SU-DHL-6 (cell line): Measurements from ENCODE around the gene CDK5R1.

Source experiments
- H2AFZ ChIP-seq: fragments of 200-600 bp; sonication (generic); 2 replicates; pipeline ENCODE4 v1.6.1; 2014; ENCODE audit warnings: low read depth, mild to moderate bottlenecking, moderate library complexity, mixed read lengths, antibody characterized with exemption, low read length; ENCODE audit not compliant: severe bottlenecking
- H3F3A ChIP-seq: fragments of 200-600 bp; shearing (Covaris generic); 2 replicates; pipeline ENCODE4 v1.6.0; 2016; ENCODE audit warnings: antibody characterized with exemption, mild to moderate bottlenecking; ENCODE audit not compliant: insufficient read depth
- H3K27ac ChIP-seq: fragments of 200-600 bp; sonication (generic); 2 replicates; pipeline ENCODE4 v1.5.1; 2016; ENCODE audit warnings: low read depth, mild to moderate bottlenecking, low read length, moderate library complexity, mixed read lengths
- H3K27me3 ChIP-seq: fragments of 200-600 bp; sonication (generic), shearing (Covaris generic); 2 replicates; pipeline ENCODE4 v1.6.0; 2014; ENCODE audit warnings: mild to moderate bottlenecking, low read length
- H3K36me3 ChIP-seq: fragments of 200-600 bp; sonication (generic); 2 replicates; pipeline ENCODE4 v1.6.1; 2014; ENCODE audit warnings: mild to moderate bottlenecking, low read length, mixed read lengths
- H3K4me2 ChIP-seq: fragments of 300-600, 200-600 bp; shearing (Covaris generic), sonication (generic); 2 replicates; pipeline ENCODE4 v1.6.0; 2014; ENCODE audit warnings: low read length, low read depth, mild to moderate bottlenecking; ENCODE audit not compliant: poor library complexity, severe bottlenecking
- H3K4me3 ChIP-seq: fragments of 200-600 bp; sonication (generic); 2 replicates; pipeline ENCODE4 v1.5.1; 2014; ENCODE audit warnings: antibody characterized with exemption, low read length, mild to moderate bottlenecking, mixed read lengths; ENCODE audit not compliant: insufficient read depth, poor library complexity, severe bottlenecking
- H3K79me2 ChIP-seq: fragments of 200-600 bp; sonication (generic); 2 replicates; pipeline ENCODE4 v1.6.1; 2014; ENCODE audit warnings: mild to moderate bottlenecking, low read length, moderate library complexity; ENCODE audit not compliant: insufficient read depth
- H3K9ac ChIP-seq: fragments of 200-600 bp; sonication (generic); 2 replicates; pipeline ENCODE4 v1.7.0; 2014; ENCODE audit warnings: mild to moderate bottlenecking, low read length
- H3K9me2 ChIP-seq: fragments of 200-600 bp; sonication (generic); replicated peaks from 2 replicates; pipeline ENCODE4 v1.6.1; 2014; ENCODE audit warnings: low read length; ENCODE audit not compliant: insufficient read depth
- H3K9me3 ChIP-seq: fragments of 200-600 bp; sonication (generic); 2 replicates; pipeline ENCODE4 v1.6.1; 2014; ENCODE audit warnings: low read length, mixed read lengths; ENCODE audit not compliant: insufficient read depth
- H4K20me1 ChIP-seq: fragments of 200-600 bp; sonication (generic); 2 replicates; pipeline ENCODE4 v1.6.1; 2014; ENCODE audit warnings: low read depth, mild to moderate bottlenecking, antibody characterized with exemption, low read length, moderate library complexity, mixed read lengths
- EZH2phosphoT487 ChIP-seq: fragments of 200-600 bp; sonication (generic), shearing (Covaris generic); conservative IDR thresholded peaks from 2 replicates; pipeline ENCODE4 v1.6.1; 2018; ENCODE audit warnings: mild to moderate bottlenecking, antibody characterized with exemption, low read length, moderate library complexity, mixed read lengths
- TF ChIP-seq, protein P1 (sequence below): fragments of 200-600 bp; sonication (generic); IDR thresholded peaks from one replicate; pipeline ENCODE4 v1.5.1; 2017; ENCODE audit warnings: antibody characterized with exemption, mild to moderate bottlenecking, low read length, moderate library complexity; ENCODE audit not compliant: insufficient read depth, poor library complexity, severe bottlenecking

The CDK5R1 gene

DNA sequence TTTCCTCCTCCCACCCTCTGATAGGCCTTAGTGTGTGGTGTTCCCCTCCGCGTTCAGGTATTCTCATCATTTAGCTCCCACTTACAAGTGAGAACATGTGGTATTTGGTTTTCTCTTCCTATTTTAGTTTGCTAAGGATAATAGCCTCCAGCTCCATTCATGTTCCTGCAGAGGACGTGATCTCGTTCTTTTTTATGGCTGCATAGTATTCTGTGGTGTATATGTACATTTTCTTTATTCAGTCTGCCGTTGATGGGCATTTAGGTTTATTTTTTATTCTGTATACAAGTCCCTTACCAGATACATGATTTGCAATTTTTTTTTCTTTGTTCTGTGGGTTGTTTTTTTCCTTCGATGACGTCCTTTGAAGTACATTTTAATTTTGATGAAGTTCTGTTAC lies 18.8 kb upstream of the CDK5R1 start:
- TF ChIP-seq EZH2phosphoT487, result no peak
- TF ChIP-seq, protein P1, sequence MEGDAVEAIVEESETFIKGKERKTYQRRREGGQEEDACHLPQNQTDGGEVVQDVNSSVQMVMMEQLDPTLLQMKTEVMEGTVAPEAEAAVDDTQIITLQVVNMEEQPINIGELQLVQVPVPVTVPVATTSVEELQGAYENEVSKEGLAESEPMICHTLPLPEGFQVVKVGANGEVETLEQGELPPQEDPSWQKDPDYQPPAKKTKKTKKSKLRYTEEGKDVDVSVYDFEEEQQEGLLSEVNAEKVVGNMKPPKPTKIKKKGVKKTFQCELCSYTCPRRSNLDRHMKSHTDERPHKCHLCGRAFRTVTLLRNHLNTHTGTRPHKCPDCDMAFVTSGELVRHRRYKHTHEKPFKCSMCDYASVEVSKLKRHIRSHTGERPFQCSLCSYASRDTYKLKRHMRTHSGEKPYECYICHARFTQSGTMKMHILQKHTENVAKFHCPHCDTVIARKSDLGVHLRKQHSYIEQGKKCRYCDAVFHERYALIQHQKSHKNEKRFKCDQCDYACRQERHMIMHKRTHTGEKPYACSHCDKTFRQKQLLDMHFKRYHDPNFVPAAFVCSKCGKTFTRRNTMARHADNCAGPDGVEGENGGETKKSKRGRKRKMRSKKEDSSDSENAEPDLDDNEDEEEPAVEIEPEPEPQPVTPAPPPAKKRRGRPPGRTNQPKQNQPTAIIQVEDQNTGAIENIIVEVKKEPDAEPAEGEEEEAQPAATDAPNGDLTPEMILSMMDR, result no peak
- H3K9me3 ChIP-seq, result no peaks in the 10 kb centered on the region
- H3K9me2 ChIP-seq, result no peaks in the 10 kb centered on the region
- H2AFZ ChIP-seq, result no peak overlapping the region
- peaks cover 46% of the 10 kb centered on the region for H3K36me3 ChIP-seq
- no peaks in the 10 kb centered on the region for H3F3A ChIP-seq
- no peak overlapping the region for H3K4me2 ChIP-seq
- no peak overlapping the region for H3K9ac ChIP-seq
- no peaks in the 10 kb centered on the region; the same call in 1 of the 2 replicates for H3K79me2 ChIP-seq
- no peak overlapping the region for H3K27ac ChIP-seq
- H3K4me3 ChIP-seq, result no peak overlapping the region
- H3K27me3 ChIP-seq, result no peaks in the 10 kb centered on the region
- no peaks in the 10 kb centered on the region for H4K20me1 ChIP-seq

DNA sequence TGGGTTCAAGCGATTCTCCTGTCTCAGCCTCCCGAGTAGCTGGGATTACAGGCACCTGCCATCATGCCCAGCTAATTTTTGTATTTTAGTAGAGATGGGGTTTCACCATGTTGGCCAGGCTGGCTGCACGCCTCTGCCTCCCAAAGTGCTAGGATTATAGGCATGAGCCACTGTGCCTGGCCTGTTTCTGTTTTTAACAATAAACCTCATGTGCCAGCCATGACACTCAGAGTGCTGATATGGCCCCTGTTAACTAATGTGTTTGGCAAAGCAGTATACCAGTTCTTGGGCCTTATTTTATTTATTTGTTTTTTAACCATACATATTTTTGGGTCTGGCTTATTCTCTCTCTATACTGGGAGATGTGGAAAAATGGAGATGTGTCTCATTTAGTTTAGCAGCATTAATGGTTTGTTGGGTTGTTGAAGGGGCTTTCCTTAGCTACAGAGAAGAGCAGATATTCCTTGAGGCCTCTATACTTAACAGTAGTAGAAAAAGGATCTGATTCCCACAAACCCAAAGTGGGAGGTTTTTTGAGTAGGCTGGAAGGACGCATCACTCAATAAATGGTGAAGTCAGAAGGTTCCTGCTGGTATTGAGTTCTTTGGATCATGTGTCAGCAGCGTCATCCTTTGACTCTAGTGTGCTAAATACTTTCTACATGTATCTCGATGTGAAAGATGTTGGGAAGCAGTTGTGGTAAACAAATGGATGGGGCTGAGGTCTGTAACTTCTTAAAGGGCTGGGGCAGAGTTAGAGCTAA lies 16.2 kb upstream of the CDK5R1 start:
- Histone ChIP-seq H3K4me2 (no peak overlapping the region), H3K9ac (no peak overlapping the region), H2AFZ (no peak overlapping the region), H4K20me1 (no peaks in the 10 kb centered on the region), H3K79me2 (no peaks in the 10 kb centered on the region), H3K27me3 (no peaks in the 10 kb centered on the region), H3K27ac (no peak overlapping the region), H3F3A (no peaks in the 10 kb centered on the region), H3K9me3 (no peaks in the 10 kb centered on the region), H3K4me3 (no peak overlapping the region), H3K36me3 (peaks cover 41% of the 10 kb centered on the region), H3K9me2 (no peaks in the 10 kb centered on the region)
- TF ChIP-seq, protein P1, result no peak
- TF ChIP-seq EZH2phosphoT487, result no peak

DNA sequence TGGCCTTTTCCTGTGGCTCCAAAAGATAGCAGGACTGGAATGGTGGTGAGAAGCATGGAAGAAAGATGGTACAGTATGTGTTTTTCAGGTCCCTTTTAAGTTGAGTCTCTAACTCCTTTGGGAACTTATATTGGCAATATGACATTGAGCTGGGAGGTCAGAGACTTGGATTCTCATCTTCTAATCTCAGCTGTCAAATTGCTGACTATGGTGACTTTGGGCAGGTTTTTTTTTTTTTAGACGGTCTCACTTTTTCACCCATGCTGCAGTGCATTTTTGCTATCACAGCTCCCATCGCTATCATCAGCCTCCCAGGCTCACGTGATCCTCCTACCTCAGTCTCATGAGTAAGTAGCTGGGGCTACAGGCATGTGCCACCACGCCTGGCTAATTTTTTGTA lies 15.1 kb upstream of the CDK5R1 start:
- no peaks in the 10 kb centered on the region for H3K9me3 ChIP-seq
- H3K4me3 ChIP-seq, result no peak overlapping the region

More for the DNA sequence above, 15.1 kb upstream of the CDK5R1 start:
- Histone ChIP-seq H3K4me2 (no peak overlapping the region), H4K20me1 (no peaks in the 10 kb centered on the region), H3K27me3 (no peaks in the 10 kb centered on the region), H2AFZ (no peak overlapping the region), H3K9me2 (no peaks in the 10 kb centered on the region), H3K79me2 (no peaks in the 10 kb centered on the region), H3K36me3 (peaks cover 41% of the 10 kb centered on the region), H3F3A (no peaks in the 10 kb centered on the region), H3K27ac (no peak overlapping the region), H3K9ac (no peak overlapping the region)
- no peak for TF ChIP-seq EZH2phosphoT487
- TF ChIP-seq, protein P1, result no peak
